GM21737 (cell line): ENCODE measurements around the gene ALDOC.

Source experiments
- ATAC-seq: cut with Tn5 transposase; IDR thresholded peaks from one replicate; pipeline ENCODE4 v1.9.1; 2021; ENCODE audit warnings: mild to moderate bottlenecking, moderate library complexity; ENCODE audit not compliant: unreplicated experiment

Gene ALDOC

GRCh38 chr17:28553000-28553505 lies 23.6 kb downstream of the ALDOC start:
- no peak for ATAC-seq

- peak; percentile 63 for ATAC-seq
Observed at GRCh38 chr17:28552176-28552999, 24.3 kb downstream of the ALDOC start, which contains the start of gene UNC119. Gene UNC119 (minus strand): TSS chr17:28552624. CDS start chr17:28552557, 67 bp downstream.

GRCh38 chr17:28551421-28552175 lies 25.1 kb downstream of the ALDOC start:
- no peak for ATAC-seq

DNA sequence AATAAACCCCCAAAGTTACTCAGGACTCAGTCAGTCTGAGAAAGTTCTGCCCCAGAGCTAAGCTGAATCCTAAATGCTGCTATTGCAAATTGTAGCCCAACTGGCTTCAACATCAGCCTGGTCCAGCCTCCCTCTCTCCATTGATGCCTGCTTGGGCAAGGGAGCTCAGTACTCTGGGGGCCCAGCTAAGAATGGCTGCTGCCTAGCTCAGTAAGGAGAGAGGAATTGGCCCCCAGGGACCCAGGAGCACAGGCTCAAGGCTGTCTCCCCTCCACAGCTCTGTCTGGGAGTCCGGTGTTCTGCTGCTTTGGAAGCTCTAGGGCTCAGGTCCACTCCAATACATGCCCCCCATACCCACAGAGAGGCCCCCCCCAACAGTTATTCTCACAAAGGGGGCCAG lies 25.8 kb downstream of the ALDOC start:
- no peak for ATAC-seq

GRCh38 chr17:28549236-28550132 lies 27.2 kb downstream of the ALDOC start:
- ATAC-seq = peak; percentile 30

DNA sequence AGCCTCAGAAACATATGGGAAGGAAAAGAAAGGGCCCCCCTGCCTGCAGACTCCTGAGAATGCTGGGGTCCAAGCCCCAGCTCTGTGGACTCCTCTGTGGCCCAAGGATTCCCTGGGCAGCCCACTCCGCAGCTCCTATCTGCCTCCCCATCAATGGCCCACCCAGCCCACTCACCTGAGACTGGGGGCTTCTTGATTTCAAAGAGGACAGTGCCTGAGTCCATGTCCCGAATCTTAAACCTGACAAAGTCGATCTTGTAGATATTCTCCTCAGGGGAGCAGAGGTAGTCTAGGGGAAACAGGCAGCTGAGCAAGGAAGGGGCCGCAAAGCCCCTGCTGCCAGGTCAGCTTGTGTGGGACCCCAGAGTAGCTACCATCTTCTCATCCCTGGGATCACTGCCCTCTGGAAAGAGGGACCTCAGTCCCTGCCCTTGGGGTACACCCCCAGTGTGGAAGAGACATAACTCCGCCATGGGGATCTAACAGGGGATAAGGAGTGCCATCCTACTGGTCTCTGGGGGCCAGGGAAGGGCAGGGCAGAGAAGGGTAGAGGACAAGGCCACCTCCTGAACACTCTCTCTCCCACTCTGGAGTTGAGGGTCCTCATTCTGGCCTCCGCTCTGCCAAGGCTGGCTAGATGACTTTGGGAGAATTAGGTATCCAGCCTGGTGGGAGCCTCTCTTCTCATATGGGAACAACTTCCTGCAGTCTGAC lies 28.1 kb downstream of the ALDOC start:
- ATAC-seq = no peak

DNA sequence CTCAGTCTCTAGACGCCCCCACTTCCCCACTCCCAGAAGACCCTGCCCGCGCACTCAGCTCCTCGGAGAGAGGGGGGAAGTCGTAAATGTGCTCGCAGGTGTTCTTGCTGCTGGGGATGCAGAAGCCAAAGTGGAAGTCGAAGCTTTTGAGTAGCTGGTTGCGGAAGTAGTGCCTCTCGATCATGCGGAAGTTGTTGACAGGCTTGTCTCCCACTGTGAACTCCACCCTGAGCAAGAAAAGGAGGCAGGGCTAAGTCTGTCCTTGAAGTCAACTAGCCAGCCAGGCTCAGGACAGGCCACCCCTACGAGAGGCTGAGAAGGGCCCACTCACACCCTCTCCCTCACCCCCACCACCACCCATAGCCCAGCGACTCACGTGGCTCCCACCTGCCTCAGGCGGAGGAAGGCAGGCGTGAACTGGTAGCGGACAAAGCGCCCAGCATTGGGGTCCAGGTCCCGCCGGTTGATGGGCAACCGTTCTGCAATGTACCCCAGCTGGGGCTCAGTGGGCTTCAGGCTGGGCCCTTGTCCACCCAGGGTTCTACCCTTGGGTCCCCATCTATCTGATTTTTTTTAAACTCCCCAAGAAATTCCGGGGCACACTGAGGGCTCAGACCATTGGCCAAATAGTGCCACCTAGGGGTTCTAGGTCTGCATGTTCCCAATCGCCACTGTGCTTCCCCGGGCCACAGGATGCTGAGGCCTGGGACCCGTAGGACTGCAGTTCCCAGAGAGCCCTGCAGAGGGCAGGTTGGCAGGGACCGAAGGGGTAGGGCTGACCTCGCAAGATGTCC lies 28.9 kb downstream of the ALDOC start:
- ATAC-seq = no peak

GRCh38 chr17:28547096-28547622 lies 29.5 kb downstream of the ALDOC start:
- no peak for ATAC-seq

GRCh38 chr17:28545787-28546415 lies 30.8 kb downstream of the ALDOC start:
- no peak for ATAC-seq

- no peak for ATAC-seq
Observed at GRCh38 chr17:28545141-28545503, 31.6 kb downstream of the ALDOC start.

DNA sequence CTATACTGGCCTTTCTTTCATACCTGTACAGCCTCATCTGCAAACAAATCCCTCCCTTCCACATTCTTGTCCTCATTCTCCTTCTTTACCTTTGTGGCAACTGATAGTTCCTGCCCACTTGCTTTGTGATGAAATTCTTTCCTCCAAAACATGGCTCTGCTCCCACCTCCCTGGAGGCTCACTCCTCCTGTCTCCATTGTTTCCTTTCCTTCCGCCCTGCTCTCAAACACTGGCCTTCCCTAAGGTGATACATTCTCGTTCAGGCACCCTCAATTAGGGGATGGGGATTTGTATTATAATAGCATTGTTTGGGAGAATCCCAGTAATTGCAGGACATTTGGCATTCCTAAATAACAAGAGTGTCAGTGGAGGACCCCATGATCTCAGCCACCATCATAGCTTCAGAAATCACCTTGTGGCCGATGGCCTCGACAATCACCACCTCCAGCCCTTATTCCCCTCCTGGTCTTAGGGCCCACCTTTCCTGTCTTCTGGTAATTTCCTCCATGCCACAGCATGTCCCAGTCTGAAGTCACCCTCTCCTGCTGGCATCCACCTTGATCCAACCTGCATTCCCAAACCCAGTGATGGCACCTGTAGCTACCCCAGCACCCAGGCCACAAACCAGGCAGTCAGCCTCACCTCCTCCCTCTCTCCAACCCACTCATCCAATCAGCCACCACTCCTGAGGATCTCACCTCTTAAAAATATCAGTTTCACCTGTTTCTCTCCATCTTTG lies 32.1 kb downstream of the ALDOC start:
- ATAC-seq = no peak

DNA sequence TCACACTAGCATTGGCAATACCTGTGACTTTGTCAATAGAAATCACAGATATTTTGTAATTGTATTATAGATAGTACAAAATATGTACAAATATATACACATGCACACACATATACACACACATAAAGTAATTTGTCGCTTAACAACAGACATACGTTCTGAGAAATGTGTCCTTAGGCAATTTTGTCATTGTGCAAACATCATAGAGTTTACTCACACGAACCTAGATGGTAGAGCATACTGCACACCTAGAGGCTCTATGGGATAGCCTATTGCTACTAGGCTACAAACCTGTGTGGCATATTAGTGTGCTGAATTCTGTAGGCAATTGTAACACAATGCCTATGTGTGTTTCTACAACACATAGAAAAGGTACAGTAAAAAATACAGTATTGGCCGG lies 35.3 kb downstream of the ALDOC start:
- ATAC-seq = no peak

DNA sequence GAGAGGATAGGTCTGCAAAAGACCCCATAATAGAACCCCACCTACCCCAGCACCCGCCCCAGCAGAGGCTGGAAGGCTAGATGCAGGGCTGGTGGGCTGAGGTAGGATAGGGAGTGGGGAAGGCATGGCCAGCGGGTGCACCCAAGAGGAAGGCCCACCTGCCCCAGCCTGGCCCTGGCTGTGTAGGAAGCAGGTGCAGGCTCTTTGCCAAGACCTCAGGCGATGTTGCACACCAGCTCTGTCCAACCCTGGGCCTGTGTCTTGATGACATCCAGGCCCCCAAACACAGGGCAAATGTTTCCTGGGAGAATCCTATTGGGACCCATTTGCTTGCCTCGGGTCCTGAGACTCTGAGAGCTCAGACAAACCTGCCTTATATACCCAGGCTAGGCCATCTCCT lies 36.5 kb downstream of the ALDOC start:
- ATAC-seq = no peak

DNA sequence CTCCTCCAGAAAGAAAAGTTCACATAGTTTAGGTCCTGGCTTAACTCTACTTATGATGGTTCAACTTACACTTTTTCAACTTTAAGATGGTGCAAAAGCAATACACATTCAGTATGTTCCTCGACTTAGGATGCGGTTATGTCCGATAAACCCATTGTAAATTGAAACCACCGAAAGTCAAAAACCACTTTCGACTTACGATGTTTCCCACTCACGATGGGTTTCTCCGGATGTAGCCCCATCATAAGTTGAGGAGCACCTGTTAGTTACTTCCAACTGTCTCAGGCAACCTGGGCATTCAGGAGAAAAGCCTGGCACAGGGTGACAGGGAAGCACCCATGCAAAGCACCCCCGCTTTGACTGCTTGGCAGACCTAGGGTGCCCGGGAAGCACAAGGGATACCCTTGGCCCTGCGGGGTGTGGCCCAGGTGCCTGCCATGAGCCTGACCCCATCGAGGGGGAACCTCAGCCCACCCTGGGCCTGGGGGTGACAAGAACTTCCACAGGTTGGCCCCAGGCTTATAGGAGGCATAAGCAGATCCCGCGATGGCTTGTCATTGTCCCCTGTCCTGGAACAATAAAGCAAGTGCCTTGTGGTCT lies 38.3 kb downstream of the ALDOC start:
- ATAC-seq = no peak

DNA sequence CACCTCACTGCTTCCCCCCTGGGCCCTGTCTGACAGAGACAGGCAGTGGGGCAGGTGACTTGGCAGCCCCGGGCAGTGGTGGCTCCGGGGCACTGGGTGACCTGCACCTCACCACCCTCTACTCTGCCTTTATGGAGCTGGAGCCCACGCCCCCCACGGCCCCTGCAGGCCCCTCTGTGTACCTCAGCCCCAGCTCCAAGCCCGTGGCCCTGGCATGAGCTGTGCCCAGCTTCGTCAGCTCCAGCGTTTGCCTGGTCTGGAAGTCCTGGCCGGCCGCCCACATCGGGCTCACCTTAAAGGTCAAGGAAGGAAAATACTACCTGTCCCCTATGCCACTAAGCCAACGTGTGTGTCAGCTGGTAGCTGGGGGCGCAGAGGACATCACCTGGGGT lies 39.5 kb downstream of the ALDOC start:
- ATAC-seq = no peak

DNA sequence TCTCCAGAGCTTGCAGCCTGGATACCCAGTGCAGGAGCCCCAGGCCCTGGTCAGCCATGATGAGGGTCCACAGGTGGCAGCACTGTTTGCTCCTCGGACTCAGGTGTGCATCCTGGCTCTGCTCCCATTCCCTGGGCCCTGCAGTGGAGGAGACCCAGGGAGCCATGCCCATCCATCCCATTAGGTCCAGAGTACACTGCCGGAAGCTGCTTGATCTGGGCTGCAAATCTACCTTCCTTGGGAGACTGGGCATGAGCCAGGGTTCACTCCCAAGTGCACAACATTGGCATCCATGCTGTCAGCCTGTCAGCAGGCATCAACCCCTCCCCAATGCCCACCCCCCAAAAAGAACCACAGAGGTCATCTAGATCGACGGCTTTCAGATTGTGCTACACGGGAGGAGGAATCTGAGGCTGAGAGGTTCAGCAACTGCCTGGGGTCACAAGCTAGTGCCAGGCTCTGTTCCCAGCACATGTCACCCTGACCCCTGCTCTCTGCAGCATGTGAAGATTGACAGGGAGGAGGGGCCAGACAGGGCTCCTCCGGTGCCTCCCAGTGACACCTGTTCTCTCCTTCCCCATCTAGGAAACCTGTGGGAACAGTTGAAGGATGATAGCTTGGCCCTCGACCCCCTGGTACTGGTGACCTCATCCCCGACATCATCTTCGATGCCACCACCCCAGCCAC lies 40.0 kb downstream of the ALDOC start:
- ATAC-seq = no peak

DNA sequence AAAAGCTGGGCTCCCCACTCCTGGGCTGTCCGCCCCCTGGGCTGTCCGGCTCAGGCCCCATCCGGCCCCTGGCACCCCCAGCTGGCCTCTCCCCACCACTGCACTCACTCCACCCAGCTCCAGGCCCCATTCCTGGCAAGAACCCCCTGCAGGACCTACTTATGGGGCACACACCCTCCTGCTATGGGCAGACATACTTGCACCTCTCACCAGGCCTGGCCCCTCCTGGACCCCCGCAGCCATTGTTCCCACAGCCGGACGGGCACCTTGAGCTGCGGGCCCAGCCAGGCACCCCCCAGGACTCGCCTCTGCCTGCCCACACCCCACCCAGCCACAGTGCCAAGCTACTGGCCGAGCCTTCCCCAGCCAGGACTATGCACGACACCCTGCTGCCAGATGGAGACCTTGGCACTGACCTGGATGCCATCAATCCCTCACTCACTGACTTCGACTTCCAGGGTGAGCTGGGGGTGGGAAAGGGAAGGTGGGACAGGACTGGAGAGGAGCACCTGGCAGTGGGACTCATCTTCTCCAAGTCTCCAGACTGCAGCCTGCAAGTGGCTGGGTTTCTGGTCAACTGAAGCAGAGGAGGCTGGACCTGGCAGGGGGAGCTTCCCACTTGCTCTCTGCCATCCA lies 41.8 kb downstream of the ALDOC start:
- no peak for ATAC-seq
